ENCODE data around the gene RAE1.

RAE1 gene

DNA sequence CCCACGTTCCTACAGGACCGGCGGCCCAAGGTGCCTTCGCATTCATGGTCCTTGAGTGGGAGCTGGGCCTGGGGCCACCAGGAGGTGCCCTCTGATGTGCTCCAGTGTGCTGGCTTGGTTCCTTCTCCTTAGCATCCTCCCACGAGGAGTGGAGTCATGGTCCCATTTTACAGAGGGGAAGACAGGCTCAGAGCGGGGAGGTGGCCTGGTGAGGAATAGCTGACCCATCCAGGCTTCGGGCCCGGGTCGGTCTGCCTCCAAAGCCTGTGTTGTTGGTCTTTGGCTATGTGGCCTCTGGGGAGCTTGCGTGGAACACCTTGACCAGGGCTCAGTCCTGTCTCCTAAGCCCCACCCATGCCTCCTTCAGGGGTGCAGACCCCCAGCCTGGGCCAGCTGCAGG, 62.9 kb downstream of the RAE1 start:
- Histone ChIP-seq H3K9me3 (no peaks in the 10 kb centered on the region), H3K4me3 (ENCODE audit: low read depth, low read length) (no peak overlapping the region), H3K4me1 (peaks cover 13% of the 10 kb centered on the region), H3K27me3 (no peaks in the 10 kb centered on the region), H3K36me3 (no peaks in the 10 kb centered on the region)
- no peak for DNase-seq
- TF ChIP-seq, protein P1, sequence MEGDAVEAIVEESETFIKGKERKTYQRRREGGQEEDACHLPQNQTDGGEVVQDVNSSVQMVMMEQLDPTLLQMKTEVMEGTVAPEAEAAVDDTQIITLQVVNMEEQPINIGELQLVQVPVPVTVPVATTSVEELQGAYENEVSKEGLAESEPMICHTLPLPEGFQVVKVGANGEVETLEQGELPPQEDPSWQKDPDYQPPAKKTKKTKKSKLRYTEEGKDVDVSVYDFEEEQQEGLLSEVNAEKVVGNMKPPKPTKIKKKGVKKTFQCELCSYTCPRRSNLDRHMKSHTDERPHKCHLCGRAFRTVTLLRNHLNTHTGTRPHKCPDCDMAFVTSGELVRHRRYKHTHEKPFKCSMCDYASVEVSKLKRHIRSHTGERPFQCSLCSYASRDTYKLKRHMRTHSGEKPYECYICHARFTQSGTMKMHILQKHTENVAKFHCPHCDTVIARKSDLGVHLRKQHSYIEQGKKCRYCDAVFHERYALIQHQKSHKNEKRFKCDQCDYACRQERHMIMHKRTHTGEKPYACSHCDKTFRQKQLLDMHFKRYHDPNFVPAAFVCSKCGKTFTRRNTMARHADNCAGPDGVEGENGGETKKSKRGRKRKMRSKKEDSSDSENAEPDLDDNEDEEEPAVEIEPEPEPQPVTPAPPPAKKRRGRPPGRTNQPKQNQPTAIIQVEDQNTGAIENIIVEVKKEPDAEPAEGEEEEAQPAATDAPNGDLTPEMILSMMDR (IDR thresholded peaks at IDR 0.05; ENCODE audit: low read depth, low read length) = no peak

DNA sequence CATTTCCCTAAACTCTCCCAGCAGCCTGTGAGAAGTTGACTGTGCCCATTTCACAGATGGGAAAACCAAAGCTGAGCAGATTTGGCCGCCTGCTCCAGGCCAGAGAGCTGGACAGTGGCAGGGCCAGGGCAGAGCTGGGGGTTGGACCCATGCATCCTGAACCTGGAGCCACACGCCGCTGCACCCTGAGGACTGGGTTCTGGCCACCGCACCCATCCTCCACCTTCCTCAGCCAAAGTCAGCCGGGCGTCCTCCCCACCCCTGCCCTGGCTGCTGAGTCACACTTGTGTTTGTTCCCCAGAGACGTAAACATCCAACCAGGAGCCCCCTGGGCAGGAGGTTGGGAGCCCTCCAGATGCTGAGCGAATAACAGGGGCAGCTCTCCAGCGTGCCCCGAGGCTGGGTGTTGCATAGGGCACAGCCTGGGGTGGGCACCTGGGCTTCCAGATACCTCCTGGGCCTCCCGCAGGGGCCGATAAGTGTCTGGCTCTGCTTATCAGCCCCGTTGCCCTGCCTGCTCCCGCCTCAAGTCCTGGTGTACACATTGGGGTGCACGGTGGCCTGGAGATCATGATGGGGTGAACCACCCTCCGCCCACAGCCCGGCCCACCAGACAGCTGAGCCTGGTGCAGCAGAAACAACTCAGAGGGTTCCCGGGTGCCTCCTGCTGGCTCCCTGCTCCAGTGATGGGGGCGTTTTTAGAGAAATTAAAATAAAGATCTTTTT, 64.0 kb downstream of the RAE1 start:
- DNase-seq = peak; percentile 80
- no peak overlapping the region for H3K4me3 ChIP-seq (ENCODE audit: low read depth, low read length)
- TF ChIP-seq, protein P1 (IDR thresholded peaks at IDR 0.05; ENCODE audit: low read depth, low read length) = peak; percentile 26; the same call in 1 of the 2 replicates
- H3K36me3 ChIP-seq = no peaks in the 10 kb centered on the region
- H3K27me3 ChIP-seq = no peaks in the 10 kb centered on the region
- H3K4me1 ChIP-seq = peaks cover 3% of the 10 kb centered on the region
- no peaks in the 10 kb centered on the region for H3K9me3 ChIP-seq

DNA sequence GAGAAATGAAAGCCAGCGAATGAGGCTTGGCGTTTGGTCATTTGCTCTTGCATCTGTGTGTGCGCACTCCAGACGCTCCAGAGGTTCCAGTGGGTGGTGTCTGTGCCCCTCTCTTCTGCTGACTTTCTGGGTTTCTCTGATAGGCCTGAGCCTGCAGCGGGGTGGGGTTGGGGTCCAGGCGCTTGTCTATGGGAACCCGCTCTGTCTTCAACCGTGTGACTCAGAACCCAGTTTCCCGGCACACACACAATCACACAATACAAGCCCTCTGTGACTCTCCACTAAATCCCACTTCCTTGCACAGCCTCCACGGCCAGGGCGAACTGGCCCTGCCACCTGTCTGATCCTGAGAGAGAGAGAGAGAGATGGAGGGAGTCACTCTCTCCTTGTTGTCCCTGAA, 64.7 kb downstream of the RAE1 start:
- no peaks in the 10 kb centered on the region for H3K27me3 ChIP-seq
- no peak overlapping the region for H3K4me3 ChIP-seq (ENCODE audit: low read depth, low read length)
- H3K4me1 ChIP-seq = no peaks in the 10 kb centered on the region
- H3K9me3 ChIP-seq = no peaks in the 10 kb centered on the region
- no peaks in the 10 kb centered on the region for H3K36me3 ChIP-seq
- DNase-seq = no peak
- TF ChIP-seq, protein P1 (IDR thresholded peaks at IDR 0.05; ENCODE audit: low read depth, low read length) = no peak

DNA sequence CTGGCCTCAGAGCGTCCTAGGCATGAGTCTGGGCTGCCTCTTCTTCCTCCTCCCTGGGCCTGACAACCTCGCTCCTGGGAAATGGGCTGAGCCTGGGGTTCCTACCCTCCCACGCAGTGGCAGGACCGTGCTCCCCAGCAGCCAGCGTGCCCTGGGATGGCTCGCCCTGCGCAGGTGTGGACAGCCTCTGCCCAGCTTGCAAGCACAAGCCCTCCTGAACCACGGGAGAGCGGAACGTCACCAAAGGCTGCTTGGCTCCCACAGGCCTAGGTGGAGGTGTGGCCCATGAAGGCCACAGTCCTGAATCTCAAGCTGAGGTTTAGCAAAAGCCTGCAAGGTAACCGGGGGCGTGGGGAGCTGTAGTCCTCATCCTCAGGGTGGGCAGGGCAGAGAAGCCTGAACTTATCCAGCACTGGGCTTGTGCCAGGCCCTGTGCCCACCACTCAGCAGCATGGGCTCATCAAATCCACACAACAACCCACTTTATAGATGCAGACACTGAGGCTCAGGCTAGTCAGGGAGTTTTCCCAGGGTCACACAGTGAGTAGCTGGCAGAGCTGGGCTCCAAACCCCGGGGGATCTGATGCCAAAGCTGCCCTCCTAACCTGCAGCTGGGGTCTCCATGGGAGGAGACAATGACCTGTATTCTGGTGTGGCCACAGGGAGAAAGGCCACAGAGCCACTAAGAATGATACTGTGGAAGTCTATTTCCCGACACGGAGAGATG, 65.4 kb downstream of the RAE1 start:
- Histone ChIP-seq H3K27me3 (no peaks in the 10 kb centered on the region), H3K36me3 (no peaks in the 10 kb centered on the region), H3K4me3 (ENCODE audit: low read depth, low read length) (no peak overlapping the region), H3K9me3 (no peaks in the 10 kb centered on the region), H3K4me1 (no peaks in the 10 kb centered on the region)
- TF ChIP-seq, protein P1 (IDR thresholded peaks at IDR 0.05; ENCODE audit: low read depth, low read length) = no peak
- DNase-seq = no peak

DNA sequence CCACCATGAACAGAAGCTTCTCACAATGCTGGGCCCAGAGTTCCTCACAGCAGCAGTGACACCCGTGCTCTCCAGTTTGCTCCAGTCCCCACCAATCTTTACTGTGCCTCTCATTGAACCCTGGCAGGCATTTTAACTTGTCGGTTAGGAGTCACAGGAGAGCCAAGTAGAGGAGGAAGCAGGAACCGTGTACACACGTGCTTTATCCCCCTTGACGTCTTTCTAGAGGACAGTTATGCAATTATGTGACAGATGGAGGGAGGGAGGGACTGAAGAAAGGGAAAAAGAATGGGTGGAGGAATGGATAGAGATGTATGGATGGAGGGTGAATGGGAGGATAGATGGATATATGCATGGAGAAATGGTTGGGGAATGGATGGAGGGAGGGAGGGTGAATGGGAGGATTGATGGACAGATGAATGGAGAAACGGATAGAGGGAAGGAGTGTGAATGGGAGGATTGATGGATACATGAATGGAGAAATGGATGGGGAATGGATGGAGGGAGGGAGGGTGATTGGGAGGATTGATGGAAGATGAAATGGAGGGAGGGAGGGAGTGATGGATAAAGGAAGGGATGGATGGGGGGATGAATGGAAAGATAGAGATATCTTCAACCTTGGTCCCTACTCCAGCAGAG, 66.1 kb downstream of the RAE1 start:
- TF ChIP-seq, protein P1 (IDR thresholded peaks at IDR 0.05; ENCODE audit: low read depth, low read length) = no peak
- Histone ChIP-seq H3K4me3 (ENCODE audit: low read depth, low read length) (no peak overlapping the region), H3K4me1 (no peaks in the 10 kb centered on the region), H3K27me3 (no peaks in the 10 kb centered on the region), H3K36me3 (no peaks in the 10 kb centered on the region), H3K9me3 (no peaks in the 10 kb centered on the region)
- no peak for DNase-seq

All from BE2C (cell line).